Mucosa of gallbladder (tissue), 1 donor: Measurements from ENCODE around the gene EXOC2. TPM values are rescaled to one million over a fixed set of nuclear protein-coding genes. Genes with fewer than 3 reads are reported as not detected.

Experiments used
- DNase-seq: peaks from one replicate; pipeline ENCODE4 v3.0.0-alpha.2; 2020; ENCODE audit warnings: low spot score
- total RNA-seq: library from RNA; stranded (reverse); gene quantifications from one replicate; pipeline ENCODE4 v1.2.1, GENCODE V29; 2021
- donor health status: DM: no; HTN: no; CAD: no.

The EXOC2 gene
- total RNA-seq, 1 donor from 2014 or later: 20.7 TPM

DNA sequence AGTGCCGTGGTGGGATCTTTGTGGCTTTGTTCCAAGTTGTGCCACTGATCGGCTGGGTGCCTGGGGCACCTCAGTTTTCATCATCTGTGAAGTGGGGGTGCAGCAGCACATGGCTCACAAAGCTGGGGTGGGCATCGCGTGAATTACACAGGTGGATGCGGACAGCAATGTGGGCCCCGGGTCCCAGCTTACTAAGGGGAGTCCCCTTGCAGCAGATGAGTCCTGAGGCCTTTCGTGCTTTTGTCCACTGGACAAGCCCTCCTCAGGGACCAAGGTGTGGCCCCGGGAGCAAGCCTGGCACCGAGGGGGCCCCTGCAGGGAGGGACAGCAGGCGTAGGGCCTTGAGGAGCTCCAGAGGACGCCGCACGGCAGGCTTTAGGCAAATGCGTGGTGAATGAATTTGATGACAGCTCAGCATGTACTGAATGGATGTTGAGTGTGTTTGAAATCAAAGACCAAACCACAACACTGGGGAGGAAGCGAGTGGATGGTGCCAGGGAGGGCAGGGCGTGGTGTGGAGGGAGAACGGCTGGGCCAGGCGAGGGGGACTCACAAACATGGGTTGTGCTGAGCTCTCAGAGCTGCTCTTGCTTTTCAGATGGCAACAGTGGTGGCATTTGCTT, 248.2 kb downstream of the EXOC2 start:
- DNase-seq: no peak

- no peak for DNase-seq
These were observed 249.2 kb downstream of the EXOC2 start for GRCh38 chr6:443621-444159.

GRCh38 chr6:441126-441920, 251.6 kb downstream of the EXOC2 start:
- DNase-seq: no peak

GRCh38 chr6:439641-440167, 253.2 kb downstream of the EXOC2 start:
- DNase-seq: no peak

DNA sequence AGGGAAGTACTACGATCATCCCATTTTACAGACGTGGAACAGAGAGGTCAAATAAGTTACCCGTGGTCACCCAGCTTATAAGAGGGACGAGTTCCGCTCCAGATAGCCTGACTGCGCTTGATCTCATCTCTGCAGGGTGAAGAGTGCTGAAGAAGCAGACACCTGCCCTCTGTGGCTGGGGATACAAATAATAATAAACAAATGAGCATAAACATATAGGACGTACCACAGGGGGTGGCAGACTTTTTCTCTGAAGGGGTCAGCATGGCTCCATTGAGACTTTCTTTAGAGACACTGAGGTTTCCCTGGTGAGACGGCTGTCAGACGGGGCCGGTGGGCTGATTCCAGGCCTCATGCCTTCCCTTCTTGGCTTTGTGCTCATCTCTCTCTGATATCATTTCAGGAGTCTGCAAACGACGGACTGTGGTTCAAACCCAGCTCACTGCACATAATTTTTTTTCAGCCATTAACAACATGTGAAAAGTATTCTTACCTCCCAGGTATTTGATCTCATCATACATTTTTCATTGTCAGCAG, 254.2 kb downstream of the EXOC2 start:
- DNase-seq: no peak

GRCh38 chr6:437037-437392, 255.9 kb downstream of the EXOC2 start:
- DNase-seq: no peak

DNA sequence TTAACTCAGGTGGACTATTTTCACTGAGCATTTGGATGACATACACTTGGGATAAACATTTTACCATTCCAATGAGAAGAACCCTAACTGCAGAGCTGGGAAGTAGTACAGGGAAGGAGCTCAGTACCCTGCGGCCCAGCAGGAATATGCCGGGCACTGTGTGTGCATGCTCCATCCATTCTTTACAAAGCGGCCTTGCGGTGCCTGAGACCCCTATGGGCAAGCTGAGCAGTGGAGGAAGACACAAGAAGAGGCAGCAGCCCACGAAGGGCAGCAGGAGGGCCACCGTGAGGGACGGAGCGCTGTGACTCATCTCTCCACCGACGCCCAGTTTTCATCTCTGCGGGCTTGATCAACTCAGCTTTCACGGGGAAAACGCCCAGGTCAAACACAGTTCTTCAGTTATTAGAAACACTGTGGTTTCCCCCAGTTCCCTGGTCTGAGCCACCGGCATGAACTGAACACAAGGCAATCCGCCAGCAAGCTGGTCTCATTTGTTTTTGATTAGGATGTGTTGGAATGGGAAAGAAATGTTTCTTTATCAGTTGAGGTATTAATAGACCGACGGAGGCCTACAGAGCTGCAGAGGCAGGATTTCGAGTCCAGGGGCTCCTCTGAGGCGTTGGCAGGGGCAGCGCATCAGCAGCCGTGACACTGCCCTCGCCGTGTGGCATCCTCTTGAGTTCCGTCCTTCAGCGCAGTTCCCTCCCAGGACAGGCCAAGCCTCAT, 256.5 kb downstream of the EXOC2 start:
- no peak for DNase-seq

DNA sequence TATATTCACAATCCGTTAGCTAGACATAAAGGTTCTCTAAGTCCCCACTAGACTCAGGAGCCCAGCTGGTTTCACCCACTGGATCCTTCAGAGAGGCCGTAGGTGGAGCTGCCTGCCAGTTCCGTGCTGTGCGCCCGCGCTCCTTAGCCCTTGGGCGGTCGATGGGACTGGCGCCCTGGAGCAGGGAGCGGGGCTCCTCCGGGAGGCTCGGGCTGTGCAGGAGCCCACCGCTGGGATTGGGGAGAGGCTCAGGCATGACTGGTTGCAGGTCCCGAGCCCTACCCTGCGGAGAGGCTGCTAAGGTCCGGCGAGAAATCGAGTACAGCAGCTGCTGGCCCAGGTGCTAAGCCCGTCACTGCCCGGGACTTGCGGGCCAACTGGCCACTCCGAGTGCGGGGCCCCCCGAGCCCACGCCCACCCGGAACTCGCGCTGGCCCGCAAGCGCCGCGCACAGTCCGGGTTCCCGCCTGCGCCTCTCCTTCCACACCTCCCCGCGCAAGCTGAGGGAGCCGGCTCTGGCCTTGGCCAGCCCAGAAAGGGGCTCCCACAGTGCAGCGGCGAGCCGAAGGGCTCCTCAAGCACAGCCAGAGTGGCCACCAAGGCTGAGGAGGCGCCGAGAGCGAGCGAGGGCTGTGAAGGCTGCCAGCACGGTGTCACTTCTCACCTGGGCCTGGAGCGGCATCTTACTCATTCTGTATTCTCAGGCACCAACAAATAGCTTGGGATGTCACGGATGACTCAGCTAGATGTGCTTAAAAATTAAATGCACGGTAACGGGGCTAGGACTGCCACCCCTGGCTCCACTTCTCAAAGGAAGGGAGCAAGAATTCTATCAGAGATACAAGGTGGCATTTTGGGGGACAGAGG, 257.3 kb downstream of the EXOC2 start:
- no peak for DNase-seq

Other genes starting within 250 kb of the EXOC2 start
- 0.46 TPM for gene HUS1B, start 36.0 kb downstream of the EXOC2 start, total RNA-seq